GM12878 (cell line): ENCODE data around the gene HTR4. TPM values are rescaled to one million over a fixed set of nuclear protein-coding genes. Genes with fewer than 3 reads are reported as not detected.

Experiments used
- ASH2L ChIP-seq: fragments of 300-600, 200-600 bp; sonication (generic); IDR thresholded peaks from 2 replicates; pipeline ENCODE4 v1.6.1; 2017; ENCODE audit warnings: low read depth, mild to moderate bottlenecking, borderline replicate concordance
- CREB1 ChIP-seq: IDR thresholded peaks from 2 replicates; pipeline ENCODE4 v1.6.1; 2012; ENCODE audit warnings: low read depth, mild to moderate bottlenecking, inconsistent platforms
- CREM ChIP-seq: IDR thresholded peaks from 2 replicates; pipeline ENCODE4 v1.6.1; 2014; ENCODE audit warnings: antibody characterized with exemption, low read depth
- EZH2 ChIP-seq: IDR thresholded peaks from 2 replicates; pipeline ENCODE4 v1.6.1; 2012; ENCODE audit warnings: low read depth, mild to moderate bottlenecking, control low read depth, inconsistent platforms, low read length, borderline replicate concordance; ENCODE audit not compliant: control insufficient read depth
- KLF5 ChIP-seq: fragments of 450-650 bp; IDR thresholded peaks from 2 replicates; pipeline ENCODE4 v1.6.1; 2014; ENCODE audit warnings: mild to moderate bottlenecking; ENCODE audit not compliant: partially characterized antibody
- POLR2AphosphoS2 ChIP-seq: IDR thresholded peaks from 2 replicates; pipeline ENCODE4 v1.6.1; 2011; ENCODE audit warnings: low read depth, mild to moderate bottlenecking, low read length, improper control_type of control experiment, moderate library complexity
- SMAD1 ChIP-seq: fragments of 450-650 bp; IDR thresholded peaks from 2 replicates; pipeline ENCODE4 v1.6.1; 2018; ENCODE audit warnings: mild to moderate bottlenecking, low read depth; ENCODE audit not compliant: partially characterized antibody
- SMC3 ChIP-seq: IDR thresholded peaks from 2 replicates; pipeline ENCODE4 v1.6.1; 2011; ENCODE audit warnings: low read length, improper control_type of control experiment, borderline replicate concordance
- STAT1 ChIP-seq: fragments of 450-650 bp; conservative IDR thresholded peaks from 2 replicates; pipeline ENCODE4 v1.6.1; 2014; ENCODE audit warnings: antibody characterized with exemption, mild to moderate bottlenecking
- SUZ12 ChIP-seq: fragments of 200-600 bp; sonication (generic); IDR thresholded peaks from one replicate; pipeline ENCODE4 v1.6.1; 2018; ENCODE audit warnings: antibody characterized with exemption, mild to moderate bottlenecking; ENCODE audit not compliant: unreplicated experiment
- ZBTB11 ChIP-seq: fragments of 450-650 bp; formaldehyde crosslinking; IDR thresholded peaks from 2 replicates; pipeline ENCODE4 v1.5.0; 2022; ENCODE audit warnings: mild to moderate bottlenecking, missing genetic modification characterization
- polyA plus RNA-seq, 11 experiments: library from polyadenylated mRNA; depleted of rRNA in 4 of 11; unstranded in 6 of 11; stranded (reverse) in 5 of 11; fragments of >200 nt; fragmentation: Nextera tagmentation in 4 of 11; fragmentation: Illumina TruSeq in 1 of 11; extraction: Ambion mirVana in 4 of 11; extraction: Trizol in 1 of 11; gene quantifications; 1 replicate in 1 of 11; 2 replicates in 10 of 11; pipeline versions ENCODE4 v1.2.1 to v1.2.3, GENCODE V29; 2011 to 2016; ENCODE audit warnings: inconsistent platforms in 2 of 11, missing spikeins in 2 of 11, low read depth in 1 of 11
- total RNA-seq, 4 experiments: library from RNA; depleted of rRNA in 3 of 4; stranded (reverse); fragments of >200 nt in 3 of 4; fragmentation: Illumina TruSeq in 1 of 4; extraction: Trizol in 1 of 4; gene quantifications; 2 replicates each; pipeline versions ENCODE4 v1.2.1 to v1.2.3, GENCODE V29; 2013 to 2021
- TF ChIP-seq, protein P1 (sequence below): fragments of 450-650 bp; IDR thresholded peaks from 2 replicates; pipeline ENCODE4 v1.6.1; 2017; ENCODE audit warnings: borderline replicate concordance

Gene HTR4
- total and polyA plus RNA-seq, 10 of the 15 experiments (the other 5 are each of a cell fraction or from before 2014, with no cell fraction given), result not detected

DNA sequence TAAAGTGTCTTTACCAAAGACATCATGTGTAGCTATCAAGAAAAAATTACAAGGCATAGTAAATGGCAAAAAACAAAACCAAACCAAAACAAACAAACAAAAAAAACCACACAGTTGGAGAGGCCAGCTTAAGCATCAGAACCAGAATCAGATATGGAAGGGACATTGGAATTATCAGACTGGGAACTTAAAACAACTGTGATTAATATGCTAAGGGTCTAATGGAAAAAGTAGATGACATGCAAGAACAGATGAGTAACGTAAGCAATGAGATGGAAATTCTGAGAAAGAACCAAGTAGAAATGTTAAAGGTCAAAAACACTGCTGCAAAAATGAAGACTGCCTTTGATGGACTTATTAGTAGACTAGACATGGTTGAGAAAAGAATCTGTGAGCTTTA lies 194.7 kb downstream of the HTR4 start (continued):
- no peak for TF ChIP-seq ZBTB11
- TF ChIP-seq CREM, result no peak
- no peak for TF ChIP-seq CREB1
- TF ChIP-seq STAT1, result no peak
- no peak for TF ChIP-seq EZH2
- TF ChIP-seq POLR2AphosphoS2, result no peak
- no peak for TF ChIP-seq SMC3
- TF ChIP-seq KLF5, result no peak
- no peak for TF ChIP-seq ASH2L
- no peak for TF ChIP-seq SMAD1
- TF ChIP-seq, protein P1, sequence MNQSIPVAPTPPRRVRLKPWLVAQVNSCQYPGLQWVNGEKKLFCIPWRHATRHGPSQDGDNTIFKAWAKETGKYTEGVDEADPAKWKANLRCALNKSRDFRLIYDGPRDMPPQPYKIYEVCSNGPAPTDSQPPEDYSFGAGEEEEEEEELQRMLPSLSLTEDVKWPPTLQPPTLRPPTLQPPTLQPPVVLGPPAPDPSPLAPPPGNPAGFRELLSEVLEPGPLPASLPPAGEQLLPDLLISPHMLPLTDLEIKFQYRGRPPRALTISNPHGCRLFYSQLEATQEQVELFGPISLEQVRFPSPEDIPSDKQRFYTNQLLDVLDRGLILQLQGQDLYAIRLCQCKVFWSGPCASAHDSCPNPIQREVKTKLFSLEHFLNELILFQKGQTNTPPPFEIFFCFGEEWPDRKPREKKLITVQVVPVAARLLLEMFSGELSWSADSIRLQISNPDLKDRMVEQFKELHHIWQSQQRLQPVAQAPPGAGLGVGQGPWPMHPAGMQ, result no peak
- TF ChIP-seq SUZ12, result no peak
